Left renal pelvis (tissue), 4 donors: ENCODE data around the gene PTGR1. TPM values are rescaled to one million over a fixed set of nuclear protein-coding genes. Genes with fewer than 3 reads are reported as not detected.
A peak's percentile ranks its signal among the peaks of the same experiment; 100 is the strongest.
"Not testable (repeated sequence)": the region's sequence is repeated elsewhere in the genome, so short reads cannot be mapped to it uniquely, and the experiment has no call there.

Experiments
- DNase-seq, 4 donors: peaks; one replicate each; pipeline ENCODE4 v3.0.0-alpha.2; 2013; ENCODE audit warnings: low read depth in 4 of 4, low spot score in 3 of 4
- polyA plus RNA-seq, 4 donors: library from polyadenylated mRNA; unstranded; fragments of 120-200 nt; gene quantifications; one replicate each; pipeline ENCODE4 v1.2.1, GENCODE V29; 2013; ENCODE audit not compliant: insufficient read length in 4 of 4

Gene PTGR1
- polyA plus RNA-seq, 4 donors: 43.6 to 331 (median 219) TPM

GRCh38 chr9:111615928-111616327 is 16.5 kb upstream of the PTGR1 start:
- DNase-seq: no peak

- DNase-seq: no peak
Observed at GRCh38 chr9:111613436-111614040, 14.1 kb upstream of the PTGR1 start.

GRCh38 chr9:111610845-111611244 is 11.4 kb upstream of the PTGR1 start:
- DNase-seq: peak in 1 of 4 donors; percentile 62

GRCh38 chr9:111610149-111610548 is 10.7 kb upstream of the PTGR1 start:
- no peak for DNase-seq

- no peak for DNase-seq
Observed at GRCh38 chr9:111605041-111605559, 5.7 kb upstream of the PTGR1 start.

- no peak for DNase-seq
Observed at GRCh38 chr9:111604054-111604615, 4.7 kb upstream of the PTGR1 start.

DNA sequence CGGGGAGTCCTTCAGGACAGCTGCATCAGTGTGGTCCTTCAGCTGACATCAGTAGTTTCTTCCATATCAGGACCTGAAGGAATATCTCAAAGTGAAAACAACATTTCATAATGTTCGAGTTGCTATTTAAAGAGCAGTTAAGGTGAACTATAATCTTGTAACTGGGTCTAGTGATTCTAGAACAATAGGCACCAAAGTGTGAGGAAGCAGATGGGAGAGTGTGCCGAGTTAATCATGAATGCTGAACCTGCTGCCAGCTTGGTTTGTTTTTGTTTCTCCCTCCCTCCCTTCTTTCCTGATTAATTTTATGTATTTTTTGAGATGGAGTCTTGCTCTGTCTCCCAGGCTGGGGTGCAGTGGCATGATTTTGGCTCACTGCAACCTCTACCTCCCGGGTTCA is 3.6 kb upstream of the PTGR1 start:
- no peak for DNase-seq

DNA sequence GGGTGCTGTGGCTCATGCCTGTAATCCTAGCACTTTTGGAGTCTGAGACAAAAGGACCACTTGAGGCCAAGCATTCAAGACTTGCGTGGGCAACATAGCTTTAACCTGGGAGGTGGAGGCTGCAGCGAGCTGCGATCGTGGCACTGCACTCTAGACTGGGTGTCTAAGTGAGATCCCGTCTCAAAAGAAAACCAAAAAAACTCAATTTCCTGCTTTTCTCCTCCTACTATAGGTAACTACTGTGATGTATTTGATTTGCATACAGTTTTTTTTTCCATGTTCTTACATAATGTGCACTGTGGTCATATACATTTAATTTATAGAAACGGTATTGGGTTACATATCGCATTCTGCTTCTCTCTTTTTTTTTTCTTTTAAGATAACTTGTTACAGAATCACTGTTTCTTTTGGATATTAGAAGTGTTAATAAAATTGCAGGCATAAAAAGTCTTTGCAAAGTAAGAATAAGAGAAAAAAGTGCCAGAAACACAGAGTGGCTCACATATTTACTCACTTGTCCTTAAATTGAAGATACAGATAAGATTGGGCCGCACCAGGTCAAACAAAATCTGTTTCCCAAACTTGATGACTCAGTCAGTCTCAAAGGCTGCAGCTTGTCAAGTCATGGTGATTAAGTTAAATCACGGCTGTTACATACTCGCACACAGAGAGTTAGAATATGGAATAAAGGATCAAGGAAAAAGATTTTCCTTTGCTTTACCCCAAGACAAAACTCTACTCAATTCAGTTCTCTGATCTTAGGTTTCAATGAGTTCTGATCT is 2.0 kb upstream of the PTGR1 start:
- no peak for DNase-seq

GRCh38 chr9:111599955-111600343 is 502 bp upstream of the PTGR1 start:
- no peak for DNase-seq

- DNase-seq: peak in 1 of 4 donors; percentile 36
Observed at GRCh38 chr9:111598733-111599091, 735 bp downstream of the PTGR1 start.

- peak in 2 of 4 donors; percentile 46 to 53 for DNase-seq
Observed at GRCh38 chr9:111597852-111598732, 1.4 kb downstream of the PTGR1 start.

- DNase-seq: no peak
Observed at GRCh38 chr9:111588846-111589245, 10.6 kb downstream of the PTGR1 start.

GRCh38 chr9:111586378-111586777 is 13.1 kb downstream of the PTGR1 start:
- no peak for DNase-seq

DNA sequence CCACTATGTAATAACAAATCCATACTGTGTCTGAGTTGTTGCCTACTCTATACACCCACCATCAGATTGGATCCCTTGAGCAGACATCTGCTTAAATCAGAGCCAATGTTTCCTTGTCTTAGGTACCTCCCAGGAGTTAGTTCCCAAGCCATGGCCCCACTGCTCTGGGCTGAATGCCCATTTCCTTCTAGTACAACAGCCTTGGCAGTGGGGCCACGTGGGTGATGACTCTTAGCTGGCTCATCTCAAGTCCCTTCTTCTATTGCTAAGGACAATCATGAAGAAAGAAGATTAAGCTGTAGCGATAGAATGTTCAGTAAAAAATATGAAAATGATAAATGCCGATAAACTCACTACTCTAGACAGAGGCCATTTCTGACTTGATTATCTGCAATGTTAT is 16.6 kb downstream of the PTGR1 start:
- DNase-seq: no peak

DNA sequence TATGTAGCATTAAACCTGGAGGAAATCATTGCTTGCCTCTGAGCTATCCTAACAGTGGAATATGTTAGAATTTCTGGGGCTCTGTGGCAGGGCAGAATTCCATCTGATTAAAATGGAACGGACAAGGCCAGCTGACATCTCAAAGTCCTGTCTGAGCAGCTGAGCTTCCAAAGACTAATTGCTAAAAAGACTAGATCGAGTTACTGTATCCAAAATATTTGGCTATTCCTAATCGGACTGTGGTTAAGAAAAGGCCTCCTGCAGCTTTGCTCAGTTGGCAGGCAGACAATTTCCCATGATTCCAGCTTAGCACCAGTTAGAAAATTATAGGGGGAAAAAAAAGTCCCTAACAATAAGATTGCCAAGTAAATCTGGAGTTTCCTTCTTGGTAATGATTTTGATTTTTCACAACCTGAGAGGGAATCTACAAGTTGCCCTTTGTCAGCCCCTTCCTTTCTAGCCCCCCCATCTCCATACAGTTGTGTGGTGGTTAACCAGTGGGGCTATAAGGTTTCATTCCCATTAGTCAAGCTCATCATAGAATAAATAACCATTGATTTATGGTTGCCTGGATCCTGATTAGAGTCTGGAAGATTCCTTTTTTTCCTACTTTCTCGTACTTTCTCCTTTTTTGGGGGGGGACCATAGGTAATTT is 26.4 kb downstream of the PTGR1 start:
- no peak for DNase-seq

DNA sequence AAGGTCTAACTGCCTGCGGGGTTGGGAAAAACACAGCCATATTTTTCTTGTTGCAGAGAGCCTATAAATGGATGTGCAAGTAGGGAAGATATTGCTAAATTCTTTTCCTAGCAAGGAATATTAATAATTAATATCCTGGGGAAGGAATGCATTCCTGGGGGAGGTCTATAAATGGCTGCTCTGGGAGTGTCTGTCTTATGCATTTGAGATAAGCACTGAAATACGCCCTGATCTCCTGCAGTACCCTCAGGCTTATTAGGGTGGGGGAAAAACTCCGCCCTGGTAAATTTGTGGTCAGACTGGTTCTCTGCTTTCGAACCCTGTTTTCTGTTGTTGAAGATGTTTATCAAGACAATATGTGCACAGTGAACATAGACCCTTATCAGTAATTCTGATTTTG is 31.3 kb downstream of the PTGR1 start:
- DNase-seq: not testable (repeated sequence)

DNA sequence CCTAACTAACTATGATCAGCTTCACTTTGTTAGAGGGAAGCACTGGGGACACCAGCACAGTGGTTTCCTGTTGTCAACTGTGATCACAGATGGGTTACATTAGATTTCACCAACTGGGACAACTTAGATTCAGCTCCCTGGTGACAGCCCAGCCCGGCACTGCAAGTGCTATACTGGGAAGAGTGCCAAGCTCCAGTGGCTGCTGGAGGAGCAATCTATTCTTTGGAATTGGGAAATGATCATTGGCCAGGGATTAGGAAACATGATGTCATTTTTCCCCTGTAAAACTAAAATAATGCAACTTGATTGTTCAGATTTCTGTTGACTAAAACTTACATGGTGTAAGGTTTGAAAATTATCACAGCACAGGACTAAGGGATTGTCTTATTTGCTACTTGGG is 33.2 kb downstream of the PTGR1 start:
- DNase-seq: no peak

GRCh38 chr9:111561165-111561719 is 38.2 kb downstream of the PTGR1 start:
- DNase-seq: no peak

DNA sequence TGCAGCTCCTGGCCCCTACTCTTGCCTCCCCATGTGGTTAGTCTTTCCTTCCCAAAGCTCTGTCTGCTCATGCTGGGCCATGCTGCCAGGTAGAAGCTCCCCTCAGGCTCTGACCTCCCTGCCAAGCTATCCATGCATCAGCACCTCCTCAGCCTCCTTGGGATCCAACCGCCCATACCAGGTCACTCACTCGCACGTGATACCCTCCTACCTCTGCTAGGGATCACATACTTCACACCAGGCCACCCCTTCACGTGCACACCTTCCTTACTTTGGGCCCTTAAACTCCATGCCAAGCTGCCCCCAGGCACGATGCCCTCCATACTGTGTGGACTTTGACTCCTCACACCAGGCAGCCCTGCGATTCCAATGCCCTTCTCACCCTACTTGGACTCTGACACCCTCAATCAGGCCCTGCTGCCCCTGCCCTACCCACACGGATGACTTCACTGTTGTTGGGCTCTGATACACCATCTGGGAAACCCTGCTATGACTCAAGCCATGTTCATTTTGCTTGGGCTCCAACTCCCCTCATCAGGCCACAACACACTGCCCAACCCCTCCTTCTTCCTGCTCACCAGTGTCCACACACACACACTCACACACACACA is 40.3 kb downstream of the PTGR1 start:
- no peak for DNase-seq

DNA sequence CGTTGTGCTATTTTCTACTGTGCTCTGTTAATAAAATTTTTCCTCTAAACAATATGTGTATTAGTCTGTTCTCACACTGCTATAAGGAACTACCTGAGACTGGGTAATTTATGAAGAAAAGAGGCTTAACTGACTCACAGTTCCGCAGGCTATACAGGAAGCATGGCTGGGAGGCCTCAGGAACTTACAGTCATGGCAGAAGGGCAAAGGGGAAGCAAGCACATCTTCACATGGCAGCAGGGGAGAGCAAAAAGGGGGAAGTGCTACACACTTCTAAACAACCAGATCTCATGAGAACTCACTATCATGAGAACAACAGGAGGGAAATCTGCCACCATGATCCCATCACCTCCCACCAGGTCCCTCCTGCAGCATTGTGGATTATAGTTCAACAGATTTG is 44.0 kb downstream of the PTGR1 start:
- not testable (repeated sequence) for DNase-seq
